WTC11 (cell line): ENCODE data around the gene UBE2N.

ENCODE experiments used
- ATF1 ChIP-seq: sonication (generic); formaldehyde crosslinking; IDR thresholded peaks from 2 replicates; pipeline ENCODE4 v1.8.1; 2023; ENCODE audit warnings: mild to moderate bottlenecking, moderate library complexity, missing genetic modification reagents
- ATF2 ChIP-seq: sonication (generic); formaldehyde crosslinking; IDR thresholded peaks from 2 replicates; pipeline ENCODE4 v1.8.1; 2022; ENCODE audit warnings: low read depth, missing genetic modification reagents, borderline replicate concordance
- ATF3 ChIP-seq: sonication (generic); formaldehyde crosslinking; conservative IDR thresholded peaks from 2 replicates; pipeline ENCODE4 v1.8.1; 2022; ENCODE audit warnings: mild to moderate bottlenecking, missing genetic modification reagents
- CBFB ChIP-seq: sonication (generic); formaldehyde crosslinking; IDR thresholded peaks from 2 replicates; pipeline ENCODE4 v1.8.1; 2022; ENCODE audit warnings: mild to moderate bottlenecking, low read depth, missing genetic modification reagents
- CTCF ChIP-seq: fragments of 200-600 bp; IDR thresholded peaks from 2 replicates; pipeline ENCODE4 v1.8.0; 2022; ENCODE audit warnings: antibody characterized with exemption
- FOXK1 ChIP-seq: sonication (generic); formaldehyde crosslinking; IDR thresholded peaks from 2 replicates; pipeline ENCODE4 v1.8.0; 2022; ENCODE audit warnings: mild to moderate bottlenecking, moderate library complexity, missing genetic modification reagents
- KAT7 ChIP-seq: sonication (generic); formaldehyde crosslinking; IDR thresholded peaks from 2 replicates; pipeline ENCODE4 v1.8.1; 2023; ENCODE audit warnings: missing genetic modification reagents, mild to moderate bottlenecking, borderline replicate concordance
- MAX ChIP-seq: sonication (generic); formaldehyde crosslinking; IDR thresholded peaks from 2 replicates; pipeline ENCODE4 v1.8.0; 2022; ENCODE audit warnings: mild to moderate bottlenecking, missing genetic modification reagents
- NR3C1 ChIP-seq: sonication (generic); formaldehyde crosslinking; conservative IDR thresholded peaks from 2 replicates; pipeline ENCODE4 v1.8.1; 2023; ENCODE audit warnings: low read depth, mild to moderate bottlenecking, missing genetic modification reagents

GRCh38 chr12:93425736-93426411 lies 15.9 kb downstream of the UBE2N start:
- TF ChIP-seq ATF1 (CRISPR knock-in tag) (no peak), NR3C1 (CRISPR knock-in tag) (no peak), CTCF (no peak), KAT7 (CRISPR knock-in tag) (no peak), ATF3 (CRISPR knock-in tag) (no peak), ATF2 (CRISPR knock-in tag) (no peak), MAX (CRISPR knock-in tag) (no peak), CBFB (no peak), FOXK1 (CRISPR knock-in tag) (no peak)
